GM18873 (cell line): ENCODE measurements around the gene FAM181A.

Experiments used
- ATAC-seq: cut with Tn5 transposase; IDR thresholded peaks from one replicate; pipeline ENCODE4 v1.9.1; 2021; ENCODE audit warnings: mild to moderate bottlenecking, moderate library complexity, moderate number of reproducible peaks; ENCODE audit not compliant: unreplicated experiment, low FRiP score

Gene FAM181A

DNA sequence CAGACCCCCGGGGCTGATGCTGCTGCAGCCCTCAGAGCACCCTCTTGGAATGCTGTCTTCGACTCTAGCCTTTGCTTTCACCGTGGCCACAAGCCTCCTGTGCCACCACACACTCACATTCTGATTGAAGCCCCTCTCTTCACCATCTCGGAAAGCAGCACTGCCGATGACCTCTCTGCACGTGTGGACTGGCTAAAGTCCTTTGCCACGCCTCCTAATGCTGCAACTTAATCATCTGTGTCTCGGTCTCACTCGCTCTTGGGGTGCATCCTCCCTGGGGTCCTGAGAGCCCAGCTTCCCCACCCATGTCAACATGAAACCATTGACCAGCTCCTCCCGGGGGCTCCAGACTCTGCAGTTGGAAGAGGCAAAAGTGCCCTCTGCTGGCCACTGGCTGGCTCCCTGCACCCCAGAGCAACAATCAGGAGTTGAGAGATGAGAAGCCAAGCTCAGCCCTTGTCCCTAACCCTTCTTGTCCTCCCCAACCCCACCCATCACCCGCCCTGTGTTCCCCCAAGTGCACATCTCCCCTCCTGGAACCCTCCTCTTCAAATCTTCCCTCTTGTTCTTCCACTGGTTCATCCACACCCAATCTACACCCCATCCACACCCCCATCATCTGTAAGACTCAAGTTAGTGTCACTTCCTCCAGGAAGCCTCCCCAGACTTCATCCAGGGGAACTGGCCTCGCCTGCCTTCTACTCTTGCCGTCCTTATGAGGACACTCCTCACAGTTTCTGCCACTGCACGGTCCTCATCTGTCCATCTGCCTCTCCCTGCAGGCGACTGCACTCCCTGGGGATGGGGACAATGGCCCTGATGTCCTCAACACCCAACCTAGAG lies 23.6 kb upstream of the FAM181A start:
- ATAC-seq = no peak

DNA sequence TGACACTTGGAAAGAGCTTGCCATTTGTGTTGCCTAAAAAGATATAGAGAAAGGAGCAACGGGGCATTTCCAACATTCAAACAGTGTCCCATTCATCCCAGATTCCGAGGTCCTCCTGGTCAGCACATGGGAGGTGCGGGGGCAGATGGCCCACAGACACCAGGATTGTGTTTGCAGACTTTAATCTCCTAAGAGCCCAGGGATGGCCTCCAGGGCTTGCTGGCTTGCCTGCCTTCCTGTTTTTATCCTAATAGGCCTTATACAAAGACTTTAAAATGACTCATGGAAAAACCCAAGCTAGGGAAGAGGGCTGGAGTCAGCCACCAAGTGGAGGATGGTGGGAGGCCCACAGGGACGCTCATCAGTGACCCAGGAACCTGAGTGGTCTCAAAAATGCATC lies 21.5 kb upstream of the FAM181A start:
- ATAC-seq = no peak

DNA sequence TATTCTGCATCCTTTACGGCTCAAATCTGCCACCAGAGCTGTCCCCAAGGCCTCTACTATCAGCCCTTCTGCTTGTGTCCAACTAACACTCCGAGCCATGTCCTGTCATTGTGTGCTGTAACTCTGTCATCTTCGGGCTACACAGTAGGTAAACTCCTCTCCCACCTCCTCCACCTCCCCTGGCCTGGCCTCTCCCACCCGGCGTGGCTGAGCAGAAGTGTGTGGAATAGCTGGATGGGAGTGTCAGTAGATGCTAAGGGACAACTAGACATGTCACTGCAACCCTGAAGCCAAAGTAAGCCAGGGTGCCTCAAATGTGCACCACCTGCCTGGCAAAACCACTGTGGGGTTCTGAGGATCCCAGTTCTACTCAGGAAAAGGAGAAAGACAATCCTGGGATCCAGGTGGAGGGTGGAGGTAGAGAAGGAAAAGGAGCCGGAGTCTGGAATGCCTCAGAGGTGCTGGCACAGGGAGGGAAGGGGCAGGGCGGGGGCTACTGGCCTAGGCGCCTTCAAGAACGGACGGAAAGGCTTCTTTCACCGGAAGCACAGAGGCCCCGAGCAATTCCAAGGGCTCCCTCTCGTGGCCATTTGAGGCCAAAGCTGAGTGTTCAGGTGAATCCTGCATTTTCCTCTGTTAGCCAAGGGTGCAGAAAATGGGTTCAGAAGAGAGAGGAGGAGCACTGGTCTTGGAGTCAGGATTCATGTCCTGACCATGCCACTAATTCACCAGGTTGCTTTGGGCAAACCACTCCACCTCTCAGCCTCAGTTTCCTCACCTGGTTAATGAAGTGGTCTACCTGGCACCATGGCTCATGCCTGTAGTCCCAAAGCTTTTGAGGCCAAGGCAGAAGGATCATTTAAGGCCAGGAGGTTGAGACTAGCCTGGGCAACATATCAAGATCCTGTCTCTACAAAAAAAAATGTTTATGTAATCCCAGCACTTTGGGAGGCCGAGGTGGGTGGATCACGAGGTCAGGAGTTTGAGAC lies 20.5 kb upstream of the FAM181A start:
- ATAC-seq = no peak

DNA sequence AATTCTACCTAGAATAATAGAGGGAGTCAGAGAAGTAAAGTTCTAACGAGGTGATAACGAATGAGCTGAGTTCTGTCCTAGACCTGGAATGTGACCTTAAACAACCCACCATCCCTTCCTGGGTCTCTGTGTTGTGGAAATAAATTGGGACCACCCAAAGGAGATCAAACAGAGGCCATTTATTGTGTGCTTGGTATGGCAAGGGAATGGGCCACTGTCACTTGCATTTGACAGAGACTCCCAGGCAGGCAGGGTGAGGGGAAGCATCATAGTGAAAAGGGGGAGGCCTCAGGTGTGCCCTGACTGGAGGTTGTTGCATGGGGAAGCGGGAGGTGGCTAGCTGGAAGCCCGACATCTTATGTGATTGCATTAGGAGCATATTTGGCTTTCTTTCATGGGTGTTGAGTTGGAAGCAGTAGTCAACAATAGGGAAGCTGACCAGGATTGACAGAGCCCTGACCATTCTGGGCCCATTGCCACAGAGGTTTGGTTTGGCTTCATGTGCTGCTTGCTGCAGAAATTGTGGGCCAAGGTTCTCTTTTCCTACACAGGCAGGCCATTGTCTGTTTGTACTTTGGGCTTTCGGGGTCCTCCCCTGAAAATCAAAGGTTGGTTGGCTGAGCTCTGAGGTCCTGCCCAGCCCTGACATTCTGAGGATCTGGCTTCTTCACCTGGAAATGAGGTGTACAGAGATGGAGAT lies 17.6 kb upstream of the FAM181A start:
- ATAC-seq = no peak

DNA sequence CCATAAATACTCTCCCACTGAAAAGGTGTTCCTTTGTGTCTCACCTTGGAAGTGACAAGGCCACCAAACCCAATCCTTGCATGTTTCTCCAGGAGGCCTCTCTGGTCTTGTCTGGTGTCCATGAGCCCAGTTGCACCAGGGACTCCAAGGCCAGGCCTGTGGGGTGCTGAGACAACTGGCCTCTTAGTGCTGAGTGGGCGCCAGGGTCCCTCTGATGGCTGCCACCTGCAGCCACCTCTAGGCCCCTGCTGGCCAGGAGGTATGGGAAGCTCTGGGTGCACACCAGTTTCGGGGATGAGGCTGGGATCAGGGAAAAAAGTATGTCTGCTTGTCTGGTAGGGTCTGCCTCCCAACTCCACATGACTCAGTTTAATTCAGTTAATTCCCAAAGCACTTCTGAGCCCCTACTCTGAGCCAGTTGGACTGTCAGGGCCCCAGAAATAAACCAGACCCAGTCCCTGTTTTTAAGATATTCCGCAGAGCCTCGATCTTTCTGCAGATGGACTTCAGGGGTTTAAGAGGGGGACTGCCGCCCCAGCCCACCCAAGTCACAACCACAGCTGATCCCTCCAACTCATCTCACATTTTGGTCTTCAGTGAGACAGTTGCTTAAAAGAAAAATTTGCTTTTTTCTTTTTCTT lies 15.0 kb upstream of the FAM181A start:
- ATAC-seq = no peak

DNA sequence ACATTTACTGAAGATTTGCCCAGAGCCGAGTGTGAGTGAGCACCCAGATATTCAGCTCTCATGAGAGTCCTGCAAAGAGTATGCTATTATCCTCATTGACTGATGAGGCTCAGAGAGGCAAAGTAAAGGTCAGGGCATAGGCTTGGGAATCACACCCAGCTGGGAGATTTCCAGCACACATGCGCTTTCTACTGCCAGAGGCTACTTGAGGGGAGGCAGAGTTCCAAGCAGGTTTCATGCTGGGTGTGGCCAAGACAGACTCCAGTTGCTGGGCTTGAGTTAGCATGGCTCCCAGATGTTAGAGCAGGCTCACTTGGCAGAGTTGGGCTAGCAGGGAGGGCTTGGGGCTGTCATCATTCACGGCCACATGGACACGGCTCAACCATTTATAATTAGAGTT lies 14.4 kb upstream of the FAM181A start:
- no peak for ATAC-seq

DNA sequence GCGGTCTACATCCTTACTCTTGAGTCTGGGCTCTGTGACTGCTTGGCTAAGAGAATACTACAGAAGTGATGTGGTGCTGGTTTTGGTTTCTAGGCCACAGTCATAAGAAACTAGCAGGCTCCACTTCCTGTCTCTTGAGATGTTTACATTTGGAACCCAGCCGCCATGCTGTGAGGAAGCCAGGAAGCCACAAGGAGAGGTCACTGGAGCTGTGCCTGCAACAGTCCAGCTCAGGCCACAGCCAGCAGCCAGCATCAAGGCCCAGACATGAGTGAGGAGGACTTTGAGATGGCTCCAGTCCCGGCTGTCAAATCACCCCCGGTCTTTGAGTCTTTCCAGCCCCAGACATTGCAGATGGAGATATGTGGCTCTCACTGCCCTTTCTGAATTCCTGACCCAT lies 12.9 kb upstream of the FAM181A start:
- no peak for ATAC-seq

DNA sequence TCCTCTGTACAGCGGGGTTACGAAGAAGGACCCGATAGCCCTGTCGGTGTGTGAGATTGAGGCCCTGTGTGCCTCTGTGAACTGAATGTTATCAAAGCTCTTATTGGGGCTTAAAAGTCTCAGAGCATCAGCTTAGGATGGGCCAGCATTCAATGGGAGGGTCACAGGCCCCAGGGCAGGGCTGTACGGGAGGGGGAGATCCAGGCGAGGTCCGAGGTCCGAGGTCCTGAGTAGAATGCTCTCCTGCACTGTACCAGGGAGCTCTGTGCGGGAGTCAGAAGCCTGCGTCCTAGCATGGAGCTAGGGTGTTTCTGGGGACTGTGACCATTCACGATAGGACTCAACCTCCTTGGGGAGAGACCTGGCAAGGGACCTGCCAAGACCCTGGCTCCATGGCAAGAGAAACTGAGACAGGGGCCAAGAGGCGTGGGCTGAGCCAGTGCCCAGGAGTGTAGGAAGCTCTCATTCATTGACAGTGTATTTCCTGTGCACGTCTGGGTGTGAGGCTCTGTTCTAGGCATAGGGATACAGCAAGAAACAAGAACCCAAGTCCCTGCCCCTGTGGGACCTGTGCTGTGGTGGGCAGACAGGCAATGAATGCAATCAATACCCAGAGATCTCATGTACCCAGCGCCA lies 12.0 kb upstream of the FAM181A start:
- no peak for ATAC-seq

DNA sequence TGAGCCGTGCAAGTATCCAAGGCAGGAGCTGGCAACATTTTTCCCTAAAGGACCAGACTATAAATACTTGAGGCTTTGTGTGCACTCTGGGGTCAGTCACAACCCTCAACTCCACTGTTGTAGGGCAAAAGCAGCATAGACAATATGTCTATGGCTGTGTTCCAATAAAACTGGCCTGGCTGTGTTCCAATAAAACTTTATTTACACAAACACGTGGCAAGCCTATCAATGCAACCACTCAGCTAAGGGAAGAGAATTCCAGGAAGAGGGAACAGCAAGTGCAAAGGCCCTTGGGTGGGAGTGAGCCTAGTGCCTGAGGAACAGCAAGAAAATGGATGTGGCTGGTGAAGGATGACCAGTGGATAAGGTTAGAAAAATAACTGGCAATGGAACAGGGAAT lies 11.3 kb upstream of the FAM181A start:
- ATAC-seq = no peak

DNA sequence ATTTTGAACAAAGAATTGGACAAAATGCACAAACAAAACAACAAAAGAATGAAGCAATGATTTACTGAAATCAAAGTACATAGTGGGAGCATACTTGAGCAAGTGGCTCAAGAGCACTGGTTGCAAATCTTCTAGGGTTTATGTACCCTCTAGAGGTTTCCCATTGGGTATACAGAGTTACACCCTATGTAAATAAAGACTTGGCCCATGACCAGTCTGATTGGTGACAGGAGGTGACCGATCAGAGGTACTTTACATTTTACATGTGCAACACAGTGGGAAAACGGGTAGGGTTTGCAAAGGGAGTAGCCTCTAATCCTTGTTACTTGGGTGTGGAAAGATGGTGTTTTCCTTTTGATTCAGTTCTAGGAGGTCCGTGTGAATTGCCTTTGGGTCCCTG lies 10.6 kb upstream of the FAM181A start:
- ATAC-seq = no peak

DNA sequence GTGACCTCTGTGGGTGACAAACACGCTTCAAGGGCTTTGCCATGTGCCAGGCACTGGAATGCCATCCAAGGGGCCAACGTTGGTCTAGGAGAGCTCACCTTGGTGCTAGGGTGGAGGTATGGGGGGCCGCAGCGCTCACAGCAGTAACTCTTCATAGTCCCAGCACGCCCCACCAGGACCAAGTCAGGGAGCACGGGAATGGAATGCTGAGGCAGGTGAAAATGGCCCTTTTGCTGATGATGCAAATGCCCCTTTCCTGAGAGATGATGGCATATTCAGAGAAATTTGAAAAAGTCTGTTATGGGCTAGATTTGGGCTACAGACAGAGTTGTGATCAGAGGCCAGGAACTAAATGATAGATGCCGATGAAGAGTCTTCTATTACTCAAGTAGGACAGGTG lies 10.0 kb upstream of the FAM181A start:
- ATAC-seq = no peak

DNA sequence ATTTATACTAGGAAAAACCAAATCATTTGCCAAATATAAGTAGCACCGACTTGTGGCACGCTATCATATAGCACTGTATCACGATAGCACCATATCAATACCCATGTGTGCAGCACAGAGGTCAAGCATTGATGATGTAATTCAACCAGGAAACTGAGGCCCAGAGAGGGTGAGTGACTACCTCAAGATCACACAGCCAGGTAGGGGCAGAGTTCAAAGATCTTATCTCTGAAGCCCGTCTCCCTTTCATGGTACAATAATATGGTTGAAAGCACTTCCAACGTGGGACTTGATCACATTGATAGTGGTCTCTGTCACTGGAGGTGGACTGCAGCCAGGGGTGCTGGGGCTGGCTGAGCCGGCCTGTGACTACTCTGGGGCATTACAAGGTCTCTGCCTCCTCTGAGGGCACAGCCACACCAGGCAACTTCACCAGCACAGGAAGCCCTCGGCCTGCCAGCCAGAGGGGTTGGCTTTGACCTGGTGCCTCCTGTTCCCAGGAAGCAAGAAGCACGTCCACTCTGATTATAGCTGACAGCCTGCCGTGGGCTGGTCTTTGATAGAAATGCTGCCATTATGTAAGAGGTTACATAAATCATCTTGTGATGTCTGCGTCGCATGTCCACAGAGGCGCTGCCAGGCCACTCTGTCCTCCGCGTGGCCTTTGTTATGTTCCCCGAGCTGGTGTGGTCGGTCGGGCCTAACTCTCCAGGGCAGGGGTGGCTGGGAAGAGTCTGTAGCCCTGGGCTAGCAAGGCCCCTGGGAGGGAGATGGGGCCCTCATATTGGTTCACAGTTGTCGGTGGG lies 5.9 kb upstream of the FAM181A start:
- no peak for ATAC-seq

DNA sequence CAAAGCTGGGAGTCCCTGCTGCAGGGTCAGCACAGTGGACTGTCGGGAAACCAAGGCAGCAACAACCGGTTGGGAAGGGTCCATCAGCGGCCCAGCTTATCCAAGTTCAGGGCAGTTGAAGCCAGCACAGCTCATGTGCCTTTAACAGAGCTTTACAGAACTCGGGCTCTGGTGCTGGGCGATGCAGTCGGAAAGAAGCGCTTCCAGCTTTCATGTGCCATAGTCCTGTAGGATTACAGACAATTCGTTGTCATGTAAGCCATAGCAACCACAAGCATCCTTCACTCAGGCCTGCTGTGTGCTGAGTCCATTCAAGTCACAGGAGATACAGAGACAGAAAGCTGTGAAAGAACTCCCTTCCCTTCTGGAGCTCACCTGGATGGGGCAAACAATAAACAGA lies 3.5 kb upstream of the FAM181A start:
- no peak for ATAC-seq

DNA sequence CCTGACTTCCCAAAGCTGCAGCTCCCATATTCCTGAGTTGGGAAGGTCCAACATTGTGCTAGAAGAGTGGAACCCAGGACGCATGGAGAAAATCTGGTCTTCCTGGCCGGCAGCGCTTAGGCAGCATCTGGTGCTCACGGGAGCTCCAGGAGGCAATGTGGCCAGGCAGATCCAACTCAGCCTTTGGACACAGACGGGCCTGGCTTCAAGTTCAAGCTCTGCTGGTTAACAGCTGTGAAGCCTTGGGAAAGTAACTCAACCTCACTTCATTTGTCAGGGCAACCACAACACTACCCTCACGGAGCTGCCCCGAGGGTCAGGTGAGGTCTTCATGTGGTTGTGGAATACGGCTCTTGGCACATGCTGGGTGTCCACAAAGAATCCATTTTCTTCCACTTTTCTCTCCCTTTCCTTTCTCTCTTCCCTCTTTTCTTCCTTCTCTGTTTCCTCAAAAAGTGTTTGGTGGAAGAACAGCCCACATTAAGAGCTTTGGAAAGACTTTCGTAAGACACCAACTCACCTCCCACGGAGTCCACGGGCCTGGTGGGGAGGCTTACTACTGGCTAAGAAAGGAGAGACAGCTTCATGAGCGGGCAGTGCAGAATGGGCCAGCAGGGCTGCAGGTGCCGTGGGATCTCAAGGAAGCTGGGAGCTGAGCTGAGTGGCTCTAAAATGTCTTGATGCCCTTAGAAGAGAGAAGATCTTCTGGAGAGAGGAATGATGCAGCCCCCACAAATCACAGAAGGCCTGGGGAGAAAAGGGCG lies 2.4 kb upstream of the FAM181A start:
- ATAC-seq = no peak

DNA sequence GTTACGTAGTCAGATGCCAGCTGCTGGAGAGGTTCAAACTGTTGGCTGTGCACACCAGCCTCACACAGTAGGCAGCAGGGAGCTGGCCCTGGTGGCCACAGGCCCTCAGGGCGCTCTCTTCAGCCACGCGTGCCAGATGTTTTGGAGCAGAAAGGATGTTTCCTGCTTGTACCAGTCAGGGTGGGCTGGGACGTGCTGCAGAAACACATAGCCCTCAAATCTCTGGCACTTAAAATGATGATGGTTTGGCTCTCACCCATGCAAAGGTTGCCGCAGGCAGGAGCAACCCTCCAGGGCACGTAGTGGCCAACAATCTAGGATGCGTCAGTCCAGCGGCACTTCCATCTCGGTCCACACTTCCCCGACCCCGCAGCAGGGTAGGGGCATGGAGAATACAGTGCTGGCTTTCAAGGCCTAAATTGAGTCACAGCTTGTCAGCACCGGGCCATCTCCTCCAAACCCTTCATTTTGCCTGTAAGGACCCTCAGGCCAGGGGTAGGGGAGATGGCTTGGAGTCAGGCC lies 1.7 kb upstream of the FAM181A start:
- no peak for ATAC-seq

DNA sequence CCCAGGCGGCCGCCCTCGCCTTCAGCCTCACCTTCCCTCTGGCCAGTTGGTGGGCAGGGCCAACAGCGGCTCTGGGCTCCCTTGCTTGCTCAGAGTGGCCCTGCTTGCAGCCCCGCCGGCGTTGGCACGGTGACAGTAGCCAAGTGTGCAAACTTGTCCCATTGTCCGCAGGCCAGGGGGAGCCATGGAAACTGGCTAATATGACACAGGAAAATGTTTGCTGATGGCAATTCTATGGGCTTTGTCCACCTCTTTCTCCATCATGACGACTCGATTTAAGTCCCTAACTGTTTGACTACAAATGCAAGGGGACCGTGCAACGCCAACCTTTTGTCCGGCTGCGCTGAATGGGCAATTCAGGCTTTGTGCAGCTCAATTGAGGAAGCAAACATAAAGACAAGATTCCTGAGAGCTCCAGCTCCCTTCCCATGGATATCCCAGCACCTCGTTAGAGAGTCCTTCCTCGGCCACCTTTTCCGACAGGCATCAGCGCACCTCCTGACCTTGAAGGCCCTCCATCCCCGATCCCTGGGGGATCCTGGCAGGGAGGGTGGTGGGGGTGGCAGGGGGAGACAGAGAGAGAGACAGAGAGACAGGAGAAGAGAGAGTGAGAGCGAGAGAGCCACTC lies 785 bp upstream of the FAM181A start:
- no peak for ATAC-seq

DNA sequence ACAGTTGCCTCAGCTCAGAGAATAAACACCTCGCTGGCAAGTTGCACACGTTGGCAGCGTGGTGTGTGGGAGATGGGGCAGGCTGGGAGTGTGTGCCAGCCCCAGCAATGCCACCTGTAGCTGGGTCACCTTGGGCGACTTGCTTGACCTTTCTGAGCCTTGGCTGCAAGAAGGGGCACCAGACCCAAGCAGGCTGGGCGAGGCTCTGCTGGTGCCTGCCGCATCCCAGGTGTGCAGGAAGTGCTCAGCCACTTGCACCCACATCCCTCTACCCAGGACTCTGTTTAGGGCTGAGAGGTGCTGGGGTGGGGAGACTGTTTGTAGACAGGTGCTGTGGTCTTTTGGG lies 629 bp downstream of the FAM181A start:
- ATAC-seq = no peak
